Measurements from ENCODE around the gene MISP3.

The MISP3 gene

GRCh38 chr19:14051980-14052379, 20.6 kb upstream of the MISP3 start:
- in situ Hi-C loops (cut with HindIII; ENCODE audit: low pct_ligation_motif_present, low pct_unique_long_range_greater_than_20kb, low sequenced_read_pairs), result no loop called here

GRCh38 chr19:14052470-14052869, 20.1 kb upstream of the MISP3 start:
- in situ Hi-C loops (cut with HindIII; ENCODE audit: low pct_ligation_motif_present, low pct_unique_long_range_greater_than_20kb, low sequenced_read_pairs), result no loop called here
- DNase-seq, result no peak

More at GRCh38 chr19:14051980-14052379, 20.6 kb upstream of the MISP3 start:
- no peak for DNase-seq

- in situ Hi-C loops (cut with HindIII; ENCODE audit: low pct_ligation_motif_present, low pct_unique_long_range_greater_than_20kb, low sequenced_read_pairs), result no loop called here
These were observed 19.6 kb upstream of the MISP3 start for GRCh38 chr19:14053032-14053431.

GRCh38 chr19:14053500-14053899, 19.1 kb upstream of the MISP3 start:
- in situ Hi-C loops (cut with HindIII; ENCODE audit: low pct_ligation_motif_present, low pct_unique_long_range_greater_than_20kb, low sequenced_read_pairs), result no loop called here
- no peak for DNase-seq

More at GRCh38 chr19:14053032-14053431, 19.6 kb upstream of the MISP3 start:
- DNase-seq, result no peak

- in situ Hi-C loops (cut with HindIII; ENCODE audit: low pct_ligation_motif_present, low pct_unique_long_range_greater_than_20kb, low sequenced_read_pairs), result no loop called here
- DNase-seq, result no peak
These were observed 18.5 kb upstream of the MISP3 start for GRCh38 chr19:14054099-14054498.

- DNase-seq, result no peak
- in situ Hi-C loops (cut with HindIII; ENCODE audit: low pct_ligation_motif_present, low pct_unique_long_range_greater_than_20kb, low sequenced_read_pairs), result no loop called here
These were observed 17.9 kb upstream of the MISP3 start for GRCh38 chr19:14054721-14055120.

GRCh38 chr19:14055396-14055795, 17.2 kb upstream of the MISP3 start:
- no peak for DNase-seq
- in situ Hi-C loops (cut with HindIII; ENCODE audit: low pct_ligation_motif_present, low pct_unique_long_range_greater_than_20kb, low sequenced_read_pairs), result no loop called here

- in situ Hi-C loops (cut with HindIII; ENCODE audit: low pct_ligation_motif_present, low pct_unique_long_range_greater_than_20kb, low sequenced_read_pairs), result no loop called here
- no peak for DNase-seq
These were observed 16.4 kb upstream of the MISP3 start for GRCh38 chr19:14056069-14056666.

GRCh38 chr19:14056741-14057356, 15.7 kb upstream of the MISP3 start:
- in situ Hi-C loops (cut with HindIII; ENCODE audit: low pct_ligation_motif_present, low pct_unique_long_range_greater_than_20kb, low sequenced_read_pairs), result no loop called here
- DNase-seq, result no peak

GRCh38 chr19:14058182-14059092, 14.1 kb upstream of the MISP3 start:
- in situ Hi-C loops (cut with HindIII; ENCODE audit: low pct_ligation_motif_present, low pct_unique_long_range_greater_than_20kb, low sequenced_read_pairs), result no loop called here

GRCh38 chr19:14059093-14059480, 13.5 kb upstream of the MISP3 start:
- no peak for DNase-seq
- in situ Hi-C loops (cut with HindIII; ENCODE audit: low pct_ligation_motif_present, low pct_unique_long_range_greater_than_20kb, low sequenced_read_pairs), result no loop called here

More at GRCh38 chr19:14058182-14059092, 14.1 kb upstream of the MISP3 start:
- DNase-seq, result no peak

- in situ Hi-C loops (cut with HindIII; ENCODE audit: low pct_ligation_motif_present, low pct_unique_long_range_greater_than_20kb, low sequenced_read_pairs), result no loop called here
- no peak for DNase-seq
These were observed 12.9 kb upstream of the MISP3 start for GRCh38 chr19:14059652-14060155.

GRCh38 chr19:14061081-14061749, 11.4 kb upstream of the MISP3 start:
- no peak for DNase-seq
- in situ Hi-C loops (cut with HindIII; ENCODE audit: low pct_ligation_motif_present, low pct_unique_long_range_greater_than_20kb, low sequenced_read_pairs), result no loop called here

GRCh38 chr19:14061751-14062557, 10.6 kb upstream of the MISP3 start, which contains the start of gene PALM3:
PALM3 (minus strand) TSS chr19:14062076; CDS start chr19:14061980, 96 bp downstream.
- in situ Hi-C loops (cut with HindIII; ENCODE audit: low pct_ligation_motif_present, low pct_unique_long_range_greater_than_20kb, low sequenced_read_pairs), result no loop called here
- DNase-seq, result peak; percentile 68

- no peak for DNase-seq
- in situ Hi-C loops (cut with HindIII; ENCODE audit: low pct_ligation_motif_present, low pct_unique_long_range_greater_than_20kb, low sequenced_read_pairs), result no loop called here
These were observed 10.1 kb upstream of the MISP3 start for GRCh38 chr19:14062558-14062855.

GRCh38 chr19:14063105-14063504, 9.5 kb upstream of the MISP3 start:
- DNase-seq, result no peak
- in situ Hi-C loops (cut with HindIII; ENCODE audit: low pct_ligation_motif_present, low pct_unique_long_range_greater_than_20kb, low sequenced_read_pairs), result no loop called here

GRCh38 chr19:14066134-14066533, 6.5 kb upstream of the MISP3 start:
- in situ Hi-C loops (cut with HindIII; ENCODE audit: low pct_ligation_motif_present, low pct_unique_long_range_greater_than_20kb, low sequenced_read_pairs), result no loop called here
- no peak for DNase-seq

Measured in ACHN (cell line).